ENCODE measurements around the gene TREH.

Gene TREH

GRCh38 chr11:118632577-118633318, 46.7 kb downstream of the TREH start:
- no peak for DNase-seq (ENCODE audit: low spot score)
- TF ChIP-seq CTCF (conservative IDR thresholded peaks at IDR 0.05; ENCODE audit: low read depth): no peak
- ChIA-PET CTCF (interaction anchor here (0.9 kb wide), 1 partner anchor 13 kb away, joined by 3 read pairs; no protein-coding TSS in a partner anchor), POLR2A (ENCODE audit: low non-redundant PET) (no interaction called here)
- peak overlapping the region; percentile 99 for H3K27ac ChIP-seq

- TF ChIP-seq CTCF (conservative IDR thresholded peaks at IDR 0.05; ENCODE audit: low read depth): no peak
- peak overlapping the region; percentile 99 for H3K27ac ChIP-seq
- no peak for DNase-seq (ENCODE audit: low spot score)
- ChIA-PET POLR2A (ENCODE audit: low non-redundant PET) (no interaction called here), CTCF (interaction anchor here (0.6 to 0.8 kb wide), 3 partner anchors 9 to 59 kb away, joined by 3 read pairs; partner anchors contain the start of gene ARCN1)
Measured at GRCh38 chr11:118631142-118631909, 48.1 kb downstream of the TREH start.

- CTCF ChIA-PET: interaction anchor here (0.6 kb wide), 1 partner anchor 386 kb away, joined by 3 read pairs; no protein-coding TSS in a partner anchor
- POLR2A ChIA-PET (ENCODE audit: low non-redundant PET): no interaction called here
- no peak for TF ChIP-seq CTCF (conservative IDR thresholded peaks at IDR 0.05; ENCODE audit: low read depth)
Measured at GRCh38 chr11:118629761-118630661, 49.4 kb downstream of the TREH start.

GRCh38 chr11:118628861-118629549, 50.4 kb downstream of the TREH start:
- CTCF ChIA-PET: interaction anchor here (0.6 kb wide), 2 partner anchors 61 to 387 kb away, joined by 3 read pairs; no protein-coding TSS in a partner anchor

More at GRCh38 chr11:118629761-118630661, 49.4 kb downstream of the TREH start:
- DNase-seq (ENCODE audit: low spot score): peak; percentile 37
- H3K27ac ChIP-seq: peak overlapping the region; percentile 99

GRCh38 chr11:118628432-118628831, 51.0 kb downstream of the TREH start:
- no peak for DNase-seq (ENCODE audit: low spot score)
- TF ChIP-seq CTCF (conservative IDR thresholded peaks at IDR 0.05; ENCODE audit: low read depth): no peak
- H3K27ac ChIP-seq: peak overlapping the region; percentile 99
- CTCF ChIA-PET: interaction anchor here (0.6 kb wide), 1 partner anchor 62 kb away, joined by 3 read pairs; no protein-coding TSS in a partner anchor
- POLR2A ChIA-PET (ENCODE audit: low non-redundant PET): no interaction called here

More at GRCh38 chr11:118628861-118629549, 50.4 kb downstream of the TREH start:
- DNase-seq (ENCODE audit: low spot score): no peak
- peak overlapping the region; percentile 99 for H3K27ac ChIP-seq
- POLR2A ChIA-PET (ENCODE audit: low non-redundant PET): no interaction called here
- no peak for TF ChIP-seq CTCF (conservative IDR thresholded peaks at IDR 0.05; ENCODE audit: low read depth)

Measured in RWPE1 (cell line).